HG03565 (cell line): Measurements from ENCODE around the gene TNNT3.

Experiments used
- ATAC-seq: cut with Tn5 transposase; IDR thresholded peaks from one replicate; pipeline ENCODE4 v1.9.1; 2021; ENCODE audit warnings: mild to moderate bottlenecking, moderate library complexity; ENCODE audit not compliant: unreplicated experiment

TNNT3 gene

GRCh38 chr11:1982873-1983600 lies 63.5 kb downstream of the TNNT3 start:
- no peak for ATAC-seq

DNA sequence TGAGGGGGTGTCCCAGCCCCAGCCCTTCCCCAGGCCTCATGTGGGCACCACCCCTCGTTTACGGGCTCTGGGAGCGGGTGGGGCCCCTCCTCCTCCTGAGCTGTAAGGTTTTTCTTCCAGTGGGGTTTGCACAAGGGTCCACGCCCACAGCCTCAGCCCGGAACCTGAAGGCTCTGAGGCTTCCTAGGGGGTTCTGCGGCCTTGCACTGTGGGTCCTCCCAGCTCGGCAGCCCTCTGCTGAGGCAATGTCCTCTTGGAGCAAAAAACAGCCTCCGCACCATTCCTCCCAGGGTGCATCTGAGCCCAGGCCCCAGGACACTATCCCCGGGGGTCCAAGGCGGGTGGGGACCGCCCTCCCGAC lies 64.1 kb downstream of the TNNT3 start:
- ATAC-seq: no peak

DNA sequence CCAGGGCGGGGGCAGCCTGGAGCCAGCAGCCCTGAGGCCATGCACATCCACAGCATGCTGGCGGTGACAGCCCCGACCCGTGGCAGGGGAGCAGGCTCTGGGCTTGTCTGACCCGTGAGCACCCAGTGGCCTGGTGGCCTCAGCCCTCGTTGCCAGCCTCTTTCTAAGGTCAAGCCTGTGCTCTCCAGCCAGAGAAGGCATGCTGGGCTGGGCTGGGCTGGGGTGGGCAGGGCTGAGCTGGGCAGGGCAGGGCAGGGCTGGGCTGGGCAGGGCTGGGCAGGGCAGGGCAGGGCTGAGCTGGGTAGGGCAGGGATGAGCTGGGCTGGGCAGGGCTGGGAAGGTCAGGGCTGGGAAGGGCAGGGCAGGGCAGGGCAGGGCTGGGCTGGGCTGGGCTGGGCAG lies 67.5 kb downstream of the TNNT3 start:
- no peak for ATAC-seq

- no peak for ATAC-seq
These were observed 68.7 kb downstream of the TNNT3 start for GRCh38 chr11:1988174-1988573.
